ENCODE data around the gene GRID2.

- TF ChIP-seq CTCF (IDR thresholded peaks at IDR 0.05) (no peak), POLR2A (IDR thresholded peaks at IDR 0.05) (no peak)
These were observed 776.5 kb downstream of the GRID2 start for GRCh38 chr4:93080316-93080715.
